Cardiac muscle cell (in vitro differentiated cells and primary cell): ENCODE measurements around the gene PTH2R. TPM values are rescaled to one million over a fixed set of nuclear protein-coding genes. Genes with fewer than 3 reads are reported as not detected.
"Not testable (repeated sequence)": the region's sequence is repeated elsewhere in the genome, so short reads cannot be mapped to it uniquely, and the experiment has no call there.

ENCODE experiments used
- DNase-seq, 2 donors: peaks; one replicate each; pipeline versions ENCODE4 v3.0.0 to v3.0.0-alpha.2; 2010 to 2017; ENCODE audit warnings: low read depth in 1 of 2, low spot score in 1 of 2
- H3K27ac ChIP-seq: fragments of 200-600 bp; sonication (generic); 2 replicates; pipeline ENCODE4 v1.5.1; 2016
- H3K27me3 ChIP-seq: fragments of 200-600 bp; sonication (generic); 2 replicates; pipeline ENCODE4 v1.6.0; 2016; ENCODE audit warnings: control low read depth
- H3K36me3 ChIP-seq: fragments of 200-600 bp; sonication (generic); 2 replicates; pipeline ENCODE4 v1.5.1; 2016; ENCODE audit warnings: control low read depth
- H3K4me1 ChIP-seq: fragments of 200-600 bp; sonication (generic); 2 replicates; pipeline ENCODE4 v1.8.1; 2017; ENCODE audit warnings: low read depth, mild to moderate bottlenecking, mixed run types
- H3K4me3 ChIP-seq: fragments of 200-600 bp; sonication (generic); 2 replicates; pipeline ENCODE4 v1.5.1; 2016; ENCODE audit warnings: mild to moderate bottlenecking
- H3K9me3 ChIP-seq: fragments of 200-600 bp; sonication (generic); 2 replicates; pipeline ENCODE4 v1.5.1; 2017; ENCODE audit warnings: low read depth, mild to moderate bottlenecking, control low read depth
- polyA plus RNA-seq: library from polyadenylated mRNA; unstranded; fragments of >200 nt; fragmentation: Nextera tagmentation; extraction: Ambion mirVana; gene quantifications from 2 replicates; pipeline ENCODE4 v1.2.1, GENCODE V29; 2016
- total RNA-seq: library from RNA; depleted of rRNA; stranded (reverse); fragments of >200 nt; gene quantifications from 2 replicates; pipeline ENCODE4 v1.2.3, GENCODE V29; 2016
- TF ChIP-seq, protein P1 (sequence below): IDR thresholded peaks from 2 replicates; pipeline ENCODE4 v1.5.1; 2012; ENCODE audit warnings: low read depth, mild to moderate bottlenecking, low read length

PTH2R gene
- total and polyA plus RNA-seq, 2 experiments from 2014 or later, result 0.09 TPM; not detected in 1

DNA sequence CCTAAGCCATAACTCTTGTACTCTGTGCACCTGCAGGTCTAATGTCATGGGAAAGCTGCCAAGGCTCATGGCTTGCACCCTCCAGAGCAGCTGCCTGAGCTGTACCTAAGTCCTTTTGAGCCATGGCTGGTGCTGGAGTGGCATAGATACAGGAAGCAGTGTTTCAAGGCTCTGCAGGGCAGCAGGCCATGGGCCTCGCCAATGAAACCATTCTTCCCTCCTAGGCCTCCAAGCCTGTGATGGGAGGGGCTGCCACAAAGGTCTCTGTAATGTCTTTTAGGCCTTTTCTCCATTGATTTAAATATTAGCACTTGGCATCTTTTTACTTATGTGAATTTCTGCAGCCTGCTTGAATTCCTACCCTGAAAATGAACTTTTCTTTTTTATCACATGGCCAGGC lies 108.5 kb downstream of the PTH2R start:
- H3K27ac ChIP-seq, result no peak overlapping the region
- no peaks in the 10 kb centered on the region for H3K4me1 ChIP-seq
- H3K4me3 ChIP-seq, result no peak overlapping the region
- no peaks in the 10 kb centered on the region for H3K36me3 ChIP-seq
- no peaks in the 10 kb centered on the region for H3K9me3 ChIP-seq
- H3K27me3 ChIP-seq, result no peaks in the 10 kb centered on the region
- no peak for DNase-seq
- TF ChIP-seq, protein P1, sequence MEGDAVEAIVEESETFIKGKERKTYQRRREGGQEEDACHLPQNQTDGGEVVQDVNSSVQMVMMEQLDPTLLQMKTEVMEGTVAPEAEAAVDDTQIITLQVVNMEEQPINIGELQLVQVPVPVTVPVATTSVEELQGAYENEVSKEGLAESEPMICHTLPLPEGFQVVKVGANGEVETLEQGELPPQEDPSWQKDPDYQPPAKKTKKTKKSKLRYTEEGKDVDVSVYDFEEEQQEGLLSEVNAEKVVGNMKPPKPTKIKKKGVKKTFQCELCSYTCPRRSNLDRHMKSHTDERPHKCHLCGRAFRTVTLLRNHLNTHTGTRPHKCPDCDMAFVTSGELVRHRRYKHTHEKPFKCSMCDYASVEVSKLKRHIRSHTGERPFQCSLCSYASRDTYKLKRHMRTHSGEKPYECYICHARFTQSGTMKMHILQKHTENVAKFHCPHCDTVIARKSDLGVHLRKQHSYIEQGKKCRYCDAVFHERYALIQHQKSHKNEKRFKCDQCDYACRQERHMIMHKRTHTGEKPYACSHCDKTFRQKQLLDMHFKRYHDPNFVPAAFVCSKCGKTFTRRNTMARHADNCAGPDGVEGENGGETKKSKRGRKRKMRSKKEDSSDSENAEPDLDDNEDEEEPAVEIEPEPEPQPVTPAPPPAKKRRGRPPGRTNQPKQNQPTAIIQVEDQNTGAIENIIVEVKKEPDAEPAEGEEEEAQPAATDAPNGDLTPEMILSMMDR, result no peak

DNA sequence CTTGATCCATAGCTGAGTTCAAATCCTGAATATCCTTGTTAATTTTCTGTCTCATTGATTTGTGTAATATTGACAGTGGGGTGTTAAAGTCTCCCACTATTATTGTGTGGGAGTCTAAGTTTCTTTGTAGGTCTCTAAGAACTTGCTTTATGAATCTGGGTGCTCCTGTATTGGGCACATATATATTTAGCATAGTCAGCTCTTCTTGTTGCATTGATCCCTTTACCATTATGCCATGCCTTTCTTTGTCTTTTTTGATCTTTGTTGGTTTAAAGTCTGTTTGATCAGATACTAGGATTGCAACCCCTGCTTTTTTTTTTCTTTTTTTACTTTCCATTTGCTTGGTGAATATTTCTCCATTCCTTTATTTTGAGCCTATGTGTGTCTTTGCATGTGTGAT lies 116.5 kb downstream of the PTH2R start:
- not testable (repeated sequence) for DNase-seq, H3K9me3 ChIP-seq, H3K27me3 ChIP-seq, H3K36me3 ChIP-seq, H3K27ac ChIP-seq, H3K4me3 ChIP-seq, H3K4me1 ChIP-seq

DNA sequence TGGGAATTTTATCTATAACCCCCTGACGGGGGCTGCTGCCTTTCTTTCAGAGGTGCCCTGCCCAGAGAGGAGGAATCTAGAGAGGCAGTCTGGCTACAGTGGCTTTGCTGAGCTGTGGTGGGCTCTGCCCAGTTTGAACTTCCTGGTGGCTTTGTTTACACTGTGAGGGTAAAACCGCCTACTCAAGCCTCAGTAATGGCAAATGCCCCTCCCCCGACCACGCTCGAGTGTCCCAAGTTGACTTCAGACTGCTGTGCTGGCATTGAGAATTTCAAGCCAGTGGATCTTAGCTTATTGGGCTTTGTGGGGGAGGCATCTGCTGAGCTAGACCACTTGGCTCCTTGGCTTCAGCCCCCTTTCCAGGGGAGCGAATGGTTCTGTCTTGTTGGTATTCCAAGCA lies 118.6 kb downstream of the PTH2R start:
- not testable (repeated sequence) for H3K4me1 ChIP-seq, H3K9me3 ChIP-seq, DNase-seq, H3K27me3 ChIP-seq, H3K36me3 ChIP-seq, H3K27ac ChIP-seq, H3K4me3 ChIP-seq

DNA sequence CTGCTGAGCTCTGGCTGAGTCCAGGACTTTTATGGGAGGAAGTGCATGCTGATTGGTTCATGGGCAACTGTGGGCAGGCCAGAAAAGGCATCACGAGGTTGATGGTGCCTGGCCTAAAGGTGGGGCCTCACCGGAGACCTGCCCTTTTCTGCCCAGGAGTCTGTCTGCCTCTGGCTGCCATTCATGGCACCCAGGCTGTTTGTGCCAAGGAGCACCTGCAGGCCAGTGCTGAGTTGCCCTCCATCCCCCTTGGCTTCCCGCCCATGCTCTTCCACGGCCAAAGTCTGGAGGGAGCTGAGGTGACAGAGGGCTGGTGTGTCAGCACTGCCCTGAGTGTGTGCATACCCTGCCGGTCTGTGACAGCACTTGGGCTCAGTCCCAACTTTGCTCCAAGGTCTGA lies 123.2 kb downstream of the PTH2R start:
- Histone ChIP-seq H3K36me3 (no peaks in the 10 kb centered on the region), H3K4me1 (no peaks in the 10 kb centered on the region), H3K27me3 (no peaks in the 10 kb centered on the region), H3K4me3 (no peak overlapping the region), H3K9me3 (no peaks in the 10 kb centered on the region), H3K27ac (no peak overlapping the region)
- no peak for DNase-seq
- TF ChIP-seq, protein P1, result no peak

DNA sequence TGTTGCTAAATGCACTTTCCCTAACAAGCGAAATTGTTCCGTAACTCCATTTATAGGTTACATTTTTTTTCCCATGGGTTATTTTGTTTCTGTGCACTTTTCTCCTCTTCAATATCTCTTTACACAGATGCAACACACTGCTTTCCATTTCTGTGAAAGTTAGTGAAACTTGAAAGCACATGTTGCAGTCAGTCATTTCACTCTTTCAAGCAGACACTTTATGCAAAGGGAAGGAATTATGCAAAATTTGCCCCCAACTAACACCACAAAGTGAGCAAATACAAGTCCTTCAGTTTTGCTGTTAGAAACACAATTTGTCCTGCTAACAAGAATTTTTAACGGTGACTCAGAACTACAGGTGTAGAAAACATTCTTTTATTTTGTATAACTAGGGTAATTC lies 124.8 kb downstream of the PTH2R start:
- no peaks in the 10 kb centered on the region for H3K4me1 ChIP-seq
- no peak overlapping the region for H3K4me3 ChIP-seq
- DNase-seq, result no peak
- H3K27me3 ChIP-seq, result no peaks in the 10 kb centered on the region
- no peaks in the 10 kb centered on the region for H3K36me3 ChIP-seq
- no peak overlapping the region for H3K27ac ChIP-seq
- no peaks in the 10 kb centered on the region for H3K9me3 ChIP-seq
- TF ChIP-seq, protein P1, result no peak

DNA sequence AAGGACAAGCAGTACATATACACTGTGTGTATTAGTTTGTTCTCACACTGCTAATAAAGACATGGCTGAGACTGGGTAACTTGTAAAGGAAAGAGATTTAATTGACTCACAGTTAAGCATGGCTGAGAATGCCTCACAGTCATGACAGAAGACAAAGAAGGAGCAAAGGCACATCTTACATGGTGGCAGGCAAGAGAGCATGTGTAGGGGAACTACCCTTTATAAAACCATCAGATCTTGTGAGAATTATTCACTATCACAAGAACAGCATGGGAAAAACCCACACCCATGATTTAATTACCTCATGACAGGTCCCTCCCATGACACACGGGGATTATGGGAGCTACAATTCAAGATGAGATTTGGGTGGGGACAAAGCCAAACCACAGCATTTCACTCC lies 129.0 kb downstream of the PTH2R start:
- not testable (repeated sequence) for H3K36me3 ChIP-seq, H3K4me3 ChIP-seq, H3K27me3 ChIP-seq, DNase-seq, H3K4me1 ChIP-seq, H3K27ac ChIP-seq, H3K9me3 ChIP-seq

DNA sequence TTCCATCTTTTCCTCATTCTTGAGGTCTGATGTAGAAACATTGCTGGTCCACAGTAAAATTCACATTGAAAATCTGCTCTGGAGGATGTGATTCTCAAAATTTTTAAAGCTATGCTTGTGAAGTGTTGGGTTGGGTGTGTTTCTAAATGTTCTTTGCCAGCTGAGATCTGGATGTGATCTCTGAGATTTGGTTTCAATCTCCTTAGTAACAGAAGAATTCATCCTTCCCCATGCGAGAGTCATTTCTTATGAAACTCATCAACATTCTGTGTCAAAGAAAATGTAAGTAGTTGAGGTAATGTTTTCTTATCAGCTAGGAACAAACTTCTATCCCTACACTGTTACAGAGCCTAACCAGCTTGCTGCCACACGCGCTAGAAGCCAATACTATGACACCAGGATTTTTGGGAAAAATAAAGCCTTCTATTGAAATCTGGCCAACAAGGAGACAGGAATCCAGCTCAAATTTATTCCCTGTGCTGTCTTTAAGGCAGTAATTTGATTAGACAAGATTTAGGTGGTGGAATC lies 134.9 kb downstream of the PTH2R start:
- H3K4me1 ChIP-seq, result no peaks in the 10 kb centered on the region
- no peak overlapping the region for H3K4me3 ChIP-seq
- no peak overlapping the region for H3K27ac ChIP-seq
- H3K27me3 ChIP-seq, result no peaks in the 10 kb centered on the region
- TF ChIP-seq, protein P1, result no peak
- no peaks in the 10 kb centered on the region for H3K9me3 ChIP-seq
- no peaks in the 10 kb centered on the region for H3K36me3 ChIP-seq
- DNase-seq, result no peak
